HEK293 (cell line): ENCODE results near the gene RNF166.

Experiments used
- CTCF ChIA-PET: fragments of 350-600 bp; formaldehyde crosslinking; extraction: SDS; loops from one replicate; lab custom pipeline; 2021; ENCODE audit warnings: antibody characterized with exemption; lab: Yijun Ruan, JAX
- POLR2A ChIA-PET: fragments of 300-600 bp; formaldehyde crosslinking; extraction: SDS; loops from one replicate; lab custom pipeline; 2020; ENCODE audit warnings: antibody characterized with exemption, inconsistent platforms; lab: Yijun Ruan, JAX
- H3K27ac ChIP-seq: fragments of 200-500 bp; sonication (Bioruptor generic); 2 replicates; pipeline ENCODE4 v1.5.1; 2014; ENCODE audit warnings: low read depth, low read length, control low read depth, inconsistent platforms; ENCODE audit errors: extremely low read depth
- H3K36me3 ChIP-seq, 2 experiments: fragments of 200-500 bp in 1 of 2; sonication (Bioruptor generic) in 1 of 2; 1 replicate in 1 of 2; 2 replicates in 1 of 2; pipeline ENCODE4 v1.5.1; 2014 to 2017; ENCODE audit warnings: inconsistent platforms in 2 of 2, low read length in 2 of 2; ENCODE audit not compliant: control insufficient read depth in 2 of 2, insufficient read depth in 1 of 2
- H3K4me1 ChIP-seq: fragments of 200-500 bp; sonication (Bioruptor generic); 2 replicates; pipeline ENCODE4 v1.5.1; 2014; ENCODE audit warnings: mild to moderate bottlenecking, low read length, inconsistent platforms; ENCODE audit not compliant: control insufficient read depth, insufficient read depth
- H3K4me3 ChIP-seq: 2 replicates; pipeline ENCODE4 v1.5.1; 2011; ENCODE audit warnings: low read depth, mild to moderate bottlenecking, control low read depth, low read length, moderate library complexity
- H3K9me3 ChIP-seq: fragments of 200-500 bp; sonication (Bioruptor generic); 2 replicates; pipeline ENCODE4 v1.5.1; 2014; ENCODE audit warnings: low read depth, low read length, inconsistent platforms; ENCODE audit not compliant: control insufficient read depth, insufficient read depth
- BCL11A ChIP-seq: fragments of 450-650 bp; formaldehyde crosslinking; IDR thresholded peaks from 2 replicates; pipeline ENCODE4 v1.5.1; 2016; ENCODE audit warnings: low read depth, missing biosample characterization, missing genetic modification characterization
- ELK4 ChIP-seq: IDR thresholded peaks from 2 replicates; pipeline ENCODE4 v1.6.1; 2011; ENCODE audit warnings: mild to moderate bottlenecking, low read depth, low read length, borderline replicate concordance
- GLI2 ChIP-seq: fragments of 450-650 bp; formaldehyde crosslinking; IDR thresholded peaks from 2 replicates; pipeline ENCODE4; 2017; ENCODE audit warnings: missing biosample characterization, missing genetic modification characterization, low read depth, borderline replicate concordance
- GLIS1 ChIP-seq: fragments of 450-650 bp; formaldehyde crosslinking; IDR thresholded peaks from 2 replicates; pipeline ENCODE4 v1.5.1; 2016; ENCODE audit warnings: missing biosample characterization, missing genetic modification characterization
- GLIS2 ChIP-seq: fragments of 450-650 bp; formaldehyde crosslinking; IDR thresholded peaks from 2 replicates; pipeline ENCODE4 v1.5.1; 2016; ENCODE audit warnings: missing biosample characterization, missing genetic modification characterization
- HOXD13 ChIP-seq: sonication (generic); formaldehyde crosslinking; IDR thresholded peaks from 2 replicates; pipeline ENCODE4 v1.8.0; 2022; ENCODE audit warnings: missing genetic modification reagents, borderline replicate concordance
- PRDM4 ChIP-seq: fragments of 450-650 bp; formaldehyde crosslinking; IDR thresholded peaks from 2 replicates; pipeline ENCODE4 v1.5.1; 2017; ENCODE audit warnings: missing biosample characterization, missing genetic modification characterization
- SCRT1 ChIP-seq: fragments of 450-650 bp; formaldehyde crosslinking; IDR thresholded peaks from 2 replicates; pipeline ENCODE4 v1.5.1; 2016; ENCODE audit warnings: missing biosample characterization, missing genetic modification characterization, borderline replicate concordance
- SP7 ChIP-seq: fragments of 450-650 bp; formaldehyde crosslinking; IDR thresholded peaks from 2 replicates; pipeline ENCODE4 v1.5.1; 2016; ENCODE audit warnings: missing biosample characterization, missing genetic modification characterization
- TCF7L2 ChIP-seq: IDR thresholded peaks from 2 replicates; pipeline ENCODE4 v1.6.1; 2011; ENCODE audit warnings: low read depth, mild to moderate bottlenecking, inconsistent platforms, low read length, moderate library complexity, borderline replicate concordance
- YY2 ChIP-seq: fragments of 450-650 bp; formaldehyde crosslinking; IDR thresholded peaks from 2 replicates; pipeline ENCODE4 v1.5.1; 2016; ENCODE audit warnings: missing biosample characterization, missing genetic modification characterization
- ZBTB17 ChIP-seq: fragments of 450-650 bp; formaldehyde crosslinking; IDR thresholded peaks from 2 replicates; pipeline ENCODE4 v1.5.1; 2016; ENCODE audit warnings: missing biosample characterization, missing genetic modification characterization
- ZFP41 ChIP-seq: fragments of 450-650 bp; formaldehyde crosslinking; IDR thresholded peaks from 2 replicates; pipeline ENCODE4 v1.5.1; 2016; ENCODE audit warnings: missing biosample characterization, missing genetic modification characterization, borderline replicate concordance
- ZNF23 ChIP-seq: fragments of 450-650 bp; formaldehyde crosslinking; IDR thresholded peaks from 2 replicates; pipeline ENCODE4 v1.5.1; 2016; ENCODE audit warnings: missing biosample characterization, missing genetic modification characterization, borderline replicate concordance
- ZNF302 ChIP-seq: fragments of 450-650 bp; formaldehyde crosslinking; IDR thresholded peaks from 2 replicates; pipeline ENCODE4 v1.5.1; 2016; ENCODE audit warnings: missing biosample characterization, missing genetic modification characterization, low read depth
- ZNF391 ChIP-seq: fragments of 450-650 bp; formaldehyde crosslinking; IDR thresholded peaks from 2 replicates; pipeline ENCODE4 v1.5.1; 2016; ENCODE audit warnings: low read depth, missing biosample characterization, missing genetic modification characterization, borderline replicate concordance
- ZNF398 ChIP-seq: fragments of 450-650 bp; formaldehyde crosslinking; IDR thresholded peaks from 2 replicates; pipeline ENCODE4 v1.5.1; 2017; ENCODE audit warnings: missing biosample characterization, missing genetic modification characterization
- ZNF449 ChIP-seq: fragments of 450-650 bp; formaldehyde crosslinking; IDR thresholded peaks from 2 replicates; pipeline ENCODE4 v1.5.1; 2017; ENCODE audit warnings: missing biosample characterization, mild to moderate bottlenecking, missing genetic modification characterization, moderate library complexity
- ZNF48 ChIP-seq: fragments of 450-650 bp; formaldehyde crosslinking; IDR thresholded peaks from 2 replicates; pipeline ENCODE4 v1.5.1; 2016; ENCODE audit warnings: missing biosample characterization, missing genetic modification characterization
- ZNF513 ChIP-seq: fragments of 450-650 bp; IDR thresholded peaks from 2 replicates; pipeline ENCODE4 v1.5.1; 2018; ENCODE audit warnings: missing biosample characterization, missing genetic modification characterization
- ZNF529 ChIP-seq: fragments of 450-650 bp; formaldehyde crosslinking; IDR thresholded peaks from 2 replicates; pipeline ENCODE4 v1.5.1; 2017; ENCODE audit warnings: missing genetic modification characterization, missing biosample characterization; ENCODE audit not compliant: insufficient replicate concordance
- ZNF544 ChIP-seq: fragments of 450-650 bp; formaldehyde crosslinking; IDR thresholded peaks from 2 replicates; pipeline ENCODE4 v1.5.0; 2017; ENCODE audit warnings: missing biosample characterization, missing genetic modification characterization
- ZNF664 ChIP-seq: fragments of 450-650 bp; formaldehyde crosslinking; IDR thresholded peaks from 2 replicates; pipeline ENCODE4 v1.5.1; 2016; ENCODE audit warnings: missing biosample characterization, missing genetic modification characterization
- ZNF701 ChIP-seq: fragments of 450-650 bp; formaldehyde crosslinking; IDR thresholded peaks from 2 replicates; pipeline ENCODE4 v1.5.1; 2016; ENCODE audit warnings: missing biosample characterization, missing genetic modification characterization
- ZNF777 ChIP-seq: fragments of 450-650 bp; formaldehyde crosslinking; IDR thresholded peaks from 2 replicates; pipeline ENCODE4 v1.5.1; 2017; ENCODE audit warnings: missing biosample characterization, missing genetic modification characterization, borderline replicate concordance
- ZNF791 ChIP-seq: fragments of 450-650 bp; formaldehyde crosslinking; IDR thresholded peaks from 2 replicates; pipeline ENCODE4 v1.5.1; 2016; ENCODE audit warnings: missing biosample characterization, missing genetic modification characterization
- ZXDB ChIP-seq: fragments of 450-650 bp; formaldehyde crosslinking; IDR thresholded peaks from 2 replicates; pipeline ENCODE4 v1.5.1; 2016; ENCODE audit warnings: missing biosample characterization, missing genetic modification characterization

The RNF166 gene

GRCh38 chr16:88653101-88653500 is 53.1 kb downstream of the RNF166 start:
- TF ChIP-seq ELK4, result no peak
- no peak for TF ChIP-seq ZNF48 (tag by site-specific recombination)
- no peak for TF ChIP-seq ZNF664 (tag by site-specific recombination)
- TF ChIP-seq HOXD13 (CRISPR knock-in tag), result no peak
- TF ChIP-seq ZNF701 (tag by site-specific recombination), result no peak
- no peak for TF ChIP-seq ZNF302 (tag by site-specific recombination)
- TF ChIP-seq ZNF398 (tag by site-specific recombination), result no peak
- no peak for TF ChIP-seq GLIS2
- TF ChIP-seq ZNF449 (tag by site-specific recombination), result no peak
- no peak for TF ChIP-seq ZNF777 (tag by site-specific recombination)
- no peak for TF ChIP-seq ZXDB (tag by site-specific recombination)
- TF ChIP-seq SCRT1 (tag by site-specific recombination), result no peak
- TF ChIP-seq TCF7L2, result no peak
- TF ChIP-seq ZFP41, result no peak
- POLR2A ChIA-PET, result no interaction called here
- peaks cover 0 to 20% of the 10 kb centered on the region in 2 experiments; a peak in 2 of 3 replicates for H3K36me3 ChIP-seq

GRCh38 chr16:88652762-88653063 is 53.5 kb downstream of the RNF166 start:
- POLR2A ChIA-PET, result no interaction called here
- Histone ChIP-seq H3K27ac (no peak overlapping the region), H3K4me3 (no peak overlapping the region), H3K9me3 (no peaks in the 10 kb centered on the region), H3K4me1 (peaks cover 7% of the 10 kb centered on the region; the same call in 1 of the 2 replicates), H3K36me3 (peaks cover 0 to 20% of the 10 kb centered on the region in 2 experiments; a peak in 2 of 3 replicates)
- CTCF ChIA-PET, result no interaction called here
- TF ChIP-seq SP7 (tag by site-specific recombination) (no peak), ZBTB17 (tag by site-specific recombination) (no peak), ZNF544 (no peak), ZNF529 (no peak), ZNF391 (tag by site-specific recombination) (no peak), ZNF23 (tag by site-specific recombination) (no peak), BCL11A (tag by site-specific recombination) (no peak), GLIS1 (tag by site-specific recombination) (no peak), GLI2 (tag by site-specific recombination) (no peak), ZNF449 (tag by site-specific recombination) (no peak), ZNF791 (tag by site-specific recombination) (no peak), YY2 (tag by site-specific recombination) (no peak), ZNF513 (tag by site-specific recombination) (no peak), ZXDB (tag by site-specific recombination) (no peak), PRDM4 (tag by site-specific recombination) (no peak)

More at GRCh38 chr16:88653101-88653500, 53.1 kb downstream of the RNF166 start:
- H3K4me3 ChIP-seq, result no peak overlapping the region
- H3K9me3 ChIP-seq, result no peaks in the 10 kb centered on the region
- CTCF ChIA-PET, result no interaction called here
- H3K27ac ChIP-seq, result no peak overlapping the region
- H3K4me1 ChIP-seq, result peaks cover 7% of the 10 kb centered on the region; the same call in 1 of the 2 replicates
